Activated naive CD8-positive, alpha-beta T cell treated with anti-CD3 and anti-CD28 coated beads, Interleukin-2, amount 50 U/mL, for 24 hours (primary cell): ENCODE data around the gene CNPY3.
A peak's percentile ranks its signal among the peaks of the same experiment; 100 is the strongest.

Source experiments
- ATAC-seq: fragments of 150-1000 bp; cut with Tn5 transposase; one replicate; pipeline ENCODE4 v1.10.0; 2021
- DNase-seq: peaks from one replicate; pipeline ENCODE4 v3.0.0; 2021
- H3K27ac Mint-ChIP-seq: one replicate; pipeline ENCODE4 v1.8.0; 2021; ENCODE audit warnings: mild to moderate bottlenecking, mixed read lengths
- H3K27me3 Mint-ChIP-seq: one replicate; pipeline ENCODE4 v1.8.0; 2021; ENCODE audit warnings: mixed read lengths
- H3K36me3 Mint-ChIP-seq: one replicate; pipeline ENCODE4 v1.8.0; 2021; ENCODE audit warnings: low read depth, mixed read lengths
- H3K4me1 Mint-ChIP-seq: one replicate; pipeline ENCODE4 v1.8.0; 2021; ENCODE audit warnings: mixed read lengths
- H3K4me3 Mint-ChIP-seq: one replicate; pipeline ENCODE4 v1.8.0; 2021; ENCODE audit warnings: mild to moderate bottlenecking, moderate library complexity, mixed read lengths
- H3K9me3 Mint-ChIP-seq: one replicate; pipeline ENCODE4 v1.8.0; 2021; ENCODE audit warnings: mixed read lengths

The CNPY3 gene

DNA sequence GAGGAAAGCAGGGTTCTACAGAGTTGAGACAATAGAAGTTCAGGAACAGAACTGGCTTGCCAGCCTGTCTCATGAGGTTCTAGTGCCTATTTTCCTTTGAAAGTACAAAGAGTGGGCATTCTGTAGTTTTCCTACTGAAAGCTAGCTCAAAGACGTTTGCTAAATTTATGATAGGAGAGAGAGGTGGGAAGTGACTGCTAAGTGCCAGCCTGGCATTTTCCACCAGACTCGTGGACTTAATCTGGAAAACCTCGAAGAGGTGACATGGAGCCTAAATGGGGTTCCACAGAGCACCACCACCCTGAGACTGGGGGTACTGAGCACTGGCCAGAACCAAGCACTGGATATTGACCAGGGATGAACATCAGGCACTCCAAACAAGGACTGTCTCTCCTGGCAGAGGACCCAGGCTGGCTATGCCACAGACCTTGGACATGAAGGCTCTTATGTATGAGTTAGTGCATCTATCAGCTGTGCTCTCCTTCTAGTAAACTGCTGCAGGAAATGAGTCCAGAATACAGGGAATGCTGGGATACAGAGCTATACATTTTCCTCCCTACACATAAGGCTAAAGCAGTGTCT, 42.6 kb downstream of the CNPY3 start:
- peaks cover 45% of the 10 kb centered on the region for H3K4me1 Mint-ChIP-seq
- no peaks in the 10 kb centered on the region for H3K27me3 Mint-ChIP-seq
- peaks cover 8% of the 10 kb centered on the region for H3K36me3 Mint-ChIP-seq
- no peak for ATAC-seq
- H3K4me3 Mint-ChIP-seq = no peak overlapping the region
- DNase-seq = no peak
- H3K27ac Mint-ChIP-seq = no peak overlapping the region
- no peaks in the 10 kb centered on the region for H3K9me3 Mint-ChIP-seq

DNA sequence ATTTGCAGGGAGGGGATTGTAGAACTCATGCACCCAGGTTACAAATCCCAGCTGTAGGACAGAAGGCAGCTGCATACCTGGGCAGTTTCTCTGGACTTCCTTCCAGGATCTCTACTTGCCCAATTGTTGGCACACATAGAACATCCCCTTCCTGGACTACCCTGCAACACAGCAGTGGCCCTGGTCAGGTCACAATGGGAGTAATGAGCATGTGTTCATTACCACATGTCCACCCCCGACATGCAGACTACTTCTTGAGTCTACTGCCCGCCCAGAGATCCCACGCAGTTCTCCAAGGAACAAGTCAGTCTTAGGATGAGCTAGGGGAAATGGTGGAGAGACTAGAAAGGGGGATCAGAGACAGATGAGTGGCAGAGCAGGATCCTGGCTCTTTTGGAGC, 44.6 kb downstream of the CNPY3 start:
- H3K4me3 Mint-ChIP-seq = no peak overlapping the region
- H3K36me3 Mint-ChIP-seq = peaks cover 16% of the 10 kb centered on the region
- no peaks in the 10 kb centered on the region for H3K9me3 Mint-ChIP-seq
- DNase-seq = no peak
- no peak for ATAC-seq
- H3K4me1 Mint-ChIP-seq = peaks cover 54% of the 10 kb centered on the region
- no peaks in the 10 kb centered on the region for H3K27me3 Mint-ChIP-seq
- H3K27ac Mint-ChIP-seq = peak overlapping the region; percentile 22

DNA sequence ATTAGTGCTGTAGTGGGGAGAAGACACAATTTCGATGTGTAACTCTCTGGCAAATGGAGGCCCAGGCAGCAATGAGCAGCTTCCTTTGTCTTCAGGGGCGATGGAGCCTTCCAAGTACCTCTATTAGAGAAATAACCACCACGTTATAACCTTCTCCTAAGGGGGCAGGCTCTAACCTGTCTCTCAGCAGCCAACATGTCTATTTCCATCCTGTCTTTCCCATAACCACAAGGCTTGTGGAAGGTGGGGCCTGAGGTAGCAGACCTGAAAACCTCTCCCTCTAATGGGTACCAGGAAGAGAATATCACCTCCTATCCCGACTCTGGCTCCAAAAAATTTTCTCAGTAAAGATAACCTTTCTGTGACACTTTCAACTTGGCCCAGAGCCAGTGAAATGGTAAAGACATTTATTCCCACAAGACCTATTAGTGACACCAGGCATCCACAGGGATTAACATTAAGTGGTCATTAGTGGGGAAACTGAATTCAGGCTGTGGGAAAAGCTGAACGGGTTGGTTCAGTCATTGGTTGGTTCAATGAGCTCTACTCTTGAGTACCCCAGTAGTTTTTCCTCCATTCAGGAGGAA, 45.7 kb downstream of the CNPY3 start:
- Mint-ChIP-seq H3K27me3 (no peaks in the 10 kb centered on the region), H3K27ac (peak overlapping the region; percentile 76), H3K4me3 (peak overlapping the region; percentile 11), H3K9me3 (no peaks in the 10 kb centered on the region), H3K36me3 (peaks cover 16% of the 10 kb centered on the region), H3K4me1 (peaks cover 65% of the 10 kb centered on the region)
- DNase-seq = peak; percentile 18
- ATAC-seq = no peak

DNA sequence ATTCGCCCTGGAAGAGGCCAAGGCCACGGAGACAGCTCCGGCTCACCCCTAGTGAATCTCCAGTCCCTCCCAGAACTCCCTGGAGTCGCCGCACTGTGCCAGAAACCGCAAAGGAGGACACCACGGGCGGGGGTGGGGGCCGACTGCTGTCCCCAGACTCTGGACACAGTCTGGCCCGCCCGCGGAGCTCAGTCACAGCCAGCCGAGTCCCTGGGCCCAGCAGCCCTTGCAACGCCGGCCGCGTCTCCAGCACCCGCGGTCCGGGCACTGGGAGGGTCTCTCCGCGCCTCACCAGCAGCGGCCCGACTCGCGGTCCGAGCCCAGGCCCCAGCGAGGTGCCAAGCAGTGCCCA, 49.2 kb downstream of the CNPY3 start:
- Mint-ChIP-seq H3K4me1 (peaks cover 58% of the 10 kb centered on the region), H3K9me3 (no peaks in the 10 kb centered on the region), H3K27ac (peak overlapping the region; percentile 88), H3K27me3 (no peaks in the 10 kb centered on the region), H3K36me3 (peaks cover 16% of the 10 kb centered on the region), H3K4me3 (peak overlapping the region; percentile 92)
- DNase-seq (peak; percentile 23), ATAC-seq (peak; percentile 2)

DNA sequence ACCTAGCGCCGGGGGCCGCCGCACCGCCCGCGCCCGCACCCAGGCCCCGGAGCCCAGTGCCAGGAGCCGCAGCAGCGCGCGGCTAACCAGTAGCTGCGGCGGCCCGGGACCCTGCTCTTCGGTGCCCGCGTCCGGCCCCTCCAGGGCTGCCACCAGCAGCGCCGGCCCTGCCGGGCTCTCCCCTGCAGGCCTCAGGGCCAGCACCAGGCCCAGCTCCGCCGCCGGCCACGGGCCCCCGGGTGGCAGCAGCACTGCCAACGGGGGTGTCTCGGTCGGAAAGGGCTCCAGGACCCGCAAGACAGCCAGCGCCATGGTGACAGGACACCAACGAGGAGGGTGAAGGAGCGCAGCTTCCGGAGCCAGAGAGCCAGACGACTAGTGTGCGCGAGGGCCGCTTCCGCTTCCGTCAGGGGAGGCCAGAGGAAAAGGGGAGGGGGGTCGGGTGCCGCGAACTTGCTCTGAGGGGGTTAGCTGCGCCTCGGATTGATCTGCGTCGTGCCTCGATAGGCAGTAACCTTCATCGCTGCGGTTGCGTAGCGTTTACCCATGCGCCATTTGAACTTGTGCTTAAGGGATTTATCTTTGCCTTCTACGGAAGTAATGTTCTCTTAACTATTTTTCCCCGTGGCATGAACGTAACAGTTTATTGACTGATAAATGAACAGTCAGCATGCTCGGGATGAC, 49.7 kb downstream of the CNPY3 start, which contains the start of gene PEX6:
Gene PEX6 (minus strand): TSS at position 343 of the 684 bp plus-strand sequence. CDS start 31 bp downstream, at position 312.
- H3K27me3 Mint-ChIP-seq = no peaks in the 10 kb centered on the region

DNA sequence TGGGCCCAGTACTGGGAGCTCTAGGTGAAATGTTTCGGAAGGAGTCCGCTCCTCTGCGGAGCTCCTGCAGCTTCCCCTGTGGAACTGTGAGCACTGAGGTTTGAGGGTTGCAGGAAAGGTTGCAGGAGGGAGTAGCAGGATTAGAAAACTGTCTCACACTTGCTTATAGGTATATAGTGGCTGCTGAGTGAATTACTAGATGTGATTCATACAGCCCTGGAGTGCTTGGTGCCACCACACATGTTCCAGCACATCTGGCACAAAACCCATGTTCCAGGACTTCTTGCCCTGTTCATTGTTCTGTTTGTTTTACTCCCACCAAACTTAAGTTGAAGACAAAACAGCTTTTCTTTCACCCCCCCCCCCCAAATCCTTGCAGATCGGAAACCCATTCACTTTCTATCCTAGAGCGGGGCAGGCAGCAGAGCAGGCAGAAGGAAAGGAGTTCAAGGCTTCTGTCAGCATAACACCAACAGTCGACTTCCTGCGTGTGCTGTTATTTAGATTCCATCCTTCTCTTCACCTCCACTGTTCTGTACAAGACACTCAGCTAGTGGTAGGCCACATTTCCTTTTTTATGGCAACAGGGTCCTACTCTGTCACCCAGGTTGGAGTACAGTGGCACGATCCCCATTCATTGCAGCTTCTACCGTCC, 50.4 kb downstream of the CNPY3 start:
- H3K9me3 Mint-ChIP-seq = no peaks in the 10 kb centered on the region
- H3K27ac Mint-ChIP-seq = peak overlapping the region; percentile 97
- ATAC-seq = peak; percentile 47
- DNase-seq = no peak
- H3K36me3 Mint-ChIP-seq = peaks cover 16% of the 10 kb centered on the region
- H3K4me1 Mint-ChIP-seq = peaks cover 58% of the 10 kb centered on the region
- peak overlapping the region; percentile 89 for H3K4me3 Mint-ChIP-seq
- H3K27me3 Mint-ChIP-seq = no peaks in the 10 kb centered on the region

More for the DNA sequence above, 49.7 kb downstream of the CNPY3 start, which contains the start of gene PEX6:
- Mint-ChIP-seq H3K4me3 (peak within 1 kb of the TSS; percentile 92), H3K36me3 (peaks cover 16% of the 10 kb centered on the region), H3K9me3 (no peaks in the 10 kb centered on the region), H3K27ac (peak within 1 kb of the TSS; percentile 97), H3K4me1 (peaks cover 60% of the 10 kb centered on the region)
- DNase-seq (peak; percentile 88), ATAC-seq (peak; percentile 91)

DNA sequence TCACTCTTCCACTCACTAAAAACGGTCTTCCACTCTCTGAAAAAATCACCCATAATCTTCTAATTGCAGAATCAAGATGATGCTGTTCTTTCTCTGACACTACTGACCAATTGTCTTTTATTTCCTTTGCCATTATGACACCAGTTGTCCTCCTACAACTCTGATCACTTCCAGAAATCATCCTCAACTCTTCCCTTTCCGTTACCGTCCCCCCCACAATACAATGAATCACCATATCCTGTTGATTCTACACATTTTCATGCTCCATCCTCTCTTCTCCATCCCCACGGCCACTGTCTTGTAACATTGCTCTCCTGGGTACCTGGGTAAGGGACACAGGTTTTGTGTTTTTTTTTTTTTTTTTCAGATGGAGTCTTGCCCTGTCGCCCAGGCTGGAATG, 52.6 kb downstream of the CNPY3 start:
- H3K27ac Mint-ChIP-seq = peak overlapping the region; percentile 29
- no peaks in the 10 kb centered on the region for H3K27me3 Mint-ChIP-seq
- H3K4me1 Mint-ChIP-seq = peaks cover 58% of the 10 kb centered on the region
- H3K4me3 Mint-ChIP-seq = no peak overlapping the region
- ATAC-seq = no peak
- no peaks in the 10 kb centered on the region for H3K9me3 Mint-ChIP-seq
- DNase-seq = no peak
- peaks cover 8% of the 10 kb centered on the region for H3K36me3 Mint-ChIP-seq

DNA sequence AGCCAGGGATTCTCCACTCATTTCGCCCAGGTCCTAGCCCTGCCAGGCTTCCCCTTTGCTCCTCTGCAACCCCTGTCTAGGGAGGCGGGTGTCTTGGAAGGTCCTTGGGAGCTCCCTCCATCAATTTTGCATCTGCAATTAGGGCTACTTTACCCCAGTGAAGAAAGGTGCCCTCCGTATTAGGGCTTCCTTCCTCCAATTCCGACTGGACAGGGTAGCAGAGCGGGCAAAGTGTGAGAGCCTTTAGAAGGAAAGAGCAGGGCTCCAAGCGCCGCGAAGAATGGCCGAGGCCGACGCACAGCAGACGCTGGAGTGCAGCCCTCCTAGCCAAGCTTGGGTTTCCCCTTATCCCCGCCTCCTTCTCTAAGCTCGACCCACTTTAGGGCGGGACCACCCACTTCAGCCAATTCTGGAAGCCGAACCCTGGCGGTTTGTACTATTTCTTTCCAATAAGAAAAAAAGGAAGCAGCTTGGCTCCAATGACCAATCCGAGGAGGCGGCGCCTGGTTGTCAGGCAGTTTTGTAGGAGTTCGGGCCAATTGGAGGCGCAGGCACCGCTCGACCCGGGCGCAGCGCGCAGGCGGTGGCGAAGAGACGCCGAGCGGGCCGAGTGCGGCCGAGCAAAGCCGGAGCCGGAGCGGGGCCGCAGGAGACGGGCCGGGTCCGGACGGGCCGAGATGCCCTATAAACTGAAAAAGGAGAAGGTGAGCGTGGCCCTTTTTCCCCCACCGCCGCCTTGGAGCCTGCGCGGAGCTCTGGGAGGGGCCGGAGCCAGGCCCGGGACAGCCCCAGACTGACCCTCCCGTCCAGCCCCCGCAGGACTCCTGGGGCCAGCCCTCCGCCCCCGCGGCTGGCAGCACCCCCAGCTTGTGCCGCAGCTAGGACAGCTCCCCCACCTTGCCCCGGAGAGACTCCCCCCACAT, 55.0 kb downstream of the CNPY3 start, which contains the start of gene PPP2R5D:
Gene PPP2R5D (plus strand): TSS at position 570 of the 923 bp plus-strand sequence. CDS start 108 bp downstream, at position 678.
- peak; percentile 89 for ATAC-seq

DNA sequence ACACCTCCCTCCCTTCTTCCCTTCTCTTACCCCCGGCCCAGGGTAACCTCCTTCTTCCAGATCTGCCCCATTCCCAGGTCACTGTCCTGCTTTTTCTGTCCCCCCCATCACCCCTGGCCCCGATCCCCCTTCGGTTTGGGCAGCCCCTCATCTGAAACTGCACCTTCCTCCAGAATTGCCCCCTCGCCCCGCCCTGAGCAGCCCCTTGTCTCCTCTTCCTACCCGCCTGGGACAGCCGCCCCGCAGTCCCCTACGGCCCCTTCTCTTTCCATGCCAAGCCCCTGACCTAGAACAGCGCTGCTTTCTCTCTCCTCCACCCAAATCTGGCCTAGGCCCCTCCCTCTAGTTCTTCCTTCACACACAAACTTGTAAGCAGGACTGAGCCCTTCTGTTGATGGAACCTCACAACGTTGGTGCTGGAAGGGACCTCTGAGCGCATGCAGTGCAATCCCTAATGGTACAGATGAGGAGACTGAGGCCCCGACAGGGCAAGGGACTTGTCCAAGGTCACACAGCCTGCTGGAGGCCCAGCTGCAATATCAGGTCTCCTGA, 55.7 kb downstream of the CNPY3 start:
- Mint-ChIP-seq H3K27me3 (no peaks in the 10 kb centered on the region), H3K4me1 (peaks cover 44% of the 10 kb centered on the region), H3K27ac (peak overlapping the region; percentile 64), H3K36me3 (peaks cover 8% of the 10 kb centered on the region), H3K9me3 (no peaks in the 10 kb centered on the region), H3K4me3 (peak overlapping the region; percentile 86)
- DNase-seq (peak; percentile 18), ATAC-seq (no peak)

More for the DNA sequence above, 55.0 kb downstream of the CNPY3 start, which contains the start of gene PPP2R5D:
- Mint-ChIP-seq H3K27me3 (no peaks in the 10 kb centered on the region), H3K36me3 (peaks cover 5% of the 10 kb centered on the region), H3K4me1 (peaks cover 51% of the 10 kb centered on the region), H3K9me3 (no peaks in the 10 kb centered on the region), H3K27ac (peak within 1 kb of the TSS; percentile 84), H3K4me3 (peak within 1 kb of the TSS; percentile 86)
- DNase-seq = peak; percentile 94

DNA sequence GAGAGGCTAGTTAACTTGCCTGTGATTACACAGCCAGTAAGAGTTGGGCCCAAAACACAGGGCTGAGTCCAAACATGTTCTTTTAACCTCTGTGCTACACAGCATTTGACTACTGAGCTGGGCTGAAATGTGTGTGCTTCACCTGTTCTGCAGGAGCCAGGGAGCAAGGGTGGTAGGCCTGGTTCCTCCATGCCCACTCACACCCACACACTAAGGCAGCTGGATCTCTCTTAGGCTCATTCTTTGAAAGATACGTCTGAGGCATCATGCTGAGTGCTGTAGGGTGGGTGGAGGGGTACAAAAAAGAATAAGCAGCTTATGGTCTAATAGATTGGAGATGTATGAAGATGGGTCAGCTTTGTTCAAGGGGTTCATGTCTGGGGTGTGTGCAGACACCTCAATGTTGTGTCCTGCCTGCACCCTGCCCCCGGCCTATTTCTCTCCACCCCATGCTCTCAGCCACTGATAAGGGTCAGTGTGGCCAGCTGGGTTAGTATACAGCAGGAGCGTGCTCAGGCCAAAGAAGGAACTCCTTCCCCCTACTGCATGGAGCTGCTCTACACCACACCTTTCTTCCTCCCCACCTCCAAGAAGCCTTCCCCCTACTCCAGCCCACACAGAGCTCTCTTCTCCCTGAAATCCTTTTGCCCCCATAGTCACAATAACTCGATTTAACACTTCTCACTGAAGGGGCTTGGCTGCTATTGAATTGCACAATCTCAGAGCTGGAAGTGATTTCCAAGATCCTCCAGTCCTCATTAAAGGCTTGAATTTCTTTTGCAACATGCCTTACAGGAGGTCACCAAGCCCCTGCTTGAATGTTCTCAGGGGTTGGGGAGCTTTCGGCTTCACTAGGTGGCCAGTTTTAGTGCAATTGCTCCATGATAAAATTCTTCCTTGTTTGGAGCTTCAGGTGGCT, 58.5 kb downstream of the CNPY3 start:
- H3K36me3 Mint-ChIP-seq = peaks cover 9% of the 10 kb centered on the region
- H3K27ac Mint-ChIP-seq = no peak overlapping the region
- DNase-seq = no peak
- no peak overlapping the region for H3K4me3 Mint-ChIP-seq
- H3K4me1 Mint-ChIP-seq = peaks cover 33% of the 10 kb centered on the region
- no peaks in the 10 kb centered on the region for H3K27me3 Mint-ChIP-seq
- H3K9me3 Mint-ChIP-seq = no peaks in the 10 kb centered on the region
- no peak for ATAC-seq

DNA sequence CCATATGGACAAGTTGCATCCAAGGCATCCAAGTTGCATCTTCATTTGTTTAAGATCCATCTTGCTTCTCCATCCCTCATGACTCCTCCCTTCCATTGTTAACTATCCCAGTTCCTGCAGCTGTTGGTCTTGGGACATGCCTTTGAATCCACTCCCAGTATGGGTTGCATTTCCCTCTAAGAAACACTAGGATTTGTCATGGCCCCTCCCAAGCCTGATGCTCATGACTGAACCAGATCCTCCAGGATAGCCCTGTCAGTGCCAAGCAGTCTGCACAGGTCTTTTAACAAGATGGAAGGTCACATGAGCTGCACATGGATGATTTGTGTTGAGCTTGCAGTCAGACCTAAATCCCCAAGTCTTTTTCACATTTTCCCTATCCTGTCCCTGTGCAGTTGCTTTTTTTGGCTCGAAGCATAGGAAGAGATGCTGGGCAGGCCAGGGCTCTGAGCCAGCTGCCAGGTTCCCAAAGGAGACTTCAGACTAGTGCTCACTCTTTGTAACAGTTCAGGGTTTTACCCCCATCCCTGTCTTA, 59.3 kb downstream of the CNPY3 start:
- Mint-ChIP-seq H3K27me3 (no peaks in the 10 kb centered on the region), H3K27ac (no peak overlapping the region), H3K4me1 (peaks cover 31% of the 10 kb centered on the region), H3K4me3 (no peak overlapping the region), H3K9me3 (no peaks in the 10 kb centered on the region), H3K36me3 (peaks cover 12% of the 10 kb centered on the region)
- DNase-seq = no peak
- no peak for ATAC-seq
